Measurements from ENCODE around the gene COL15A1.

COL15A1 gene

DNA sequence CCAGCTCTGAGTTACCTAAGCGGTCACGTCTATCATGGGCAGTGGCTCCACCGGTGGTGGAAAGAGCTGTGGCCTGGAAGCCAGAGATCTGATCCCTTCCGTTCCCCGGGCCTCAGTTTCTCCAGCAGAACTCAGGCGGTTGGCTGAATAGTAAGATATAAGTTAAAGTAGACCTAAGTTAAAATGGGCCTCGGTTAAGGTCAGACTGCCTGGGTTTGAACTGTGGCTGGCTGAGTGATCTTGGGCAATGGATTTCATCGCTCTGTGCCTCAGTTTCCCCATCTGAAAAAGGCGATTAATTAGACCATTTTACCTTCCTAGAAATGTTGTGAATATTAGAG is 997 bp downstream of the COL15A1 start:
- DNase-seq (ENCODE audit: low read depth in 2 of 2), result no peak

DNA sequence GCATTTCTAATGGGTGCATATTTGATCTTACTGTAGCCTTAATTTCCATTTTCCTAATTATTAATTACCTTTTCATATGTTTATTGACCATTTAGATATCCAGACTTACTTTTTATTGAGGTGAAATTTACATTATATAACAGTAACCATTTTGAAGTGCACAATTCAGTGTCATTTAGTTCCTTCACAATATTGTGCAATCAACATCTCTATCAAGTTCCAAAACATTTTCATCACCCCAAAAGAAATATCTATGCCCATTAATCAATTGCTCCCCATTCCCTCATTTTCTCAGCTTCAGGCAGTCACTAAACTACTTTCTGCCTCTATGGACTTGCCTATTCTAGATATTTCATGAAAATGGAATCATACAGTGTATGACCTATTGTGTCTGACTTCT is 5.9 kb downstream of the COL15A1 start:
- DNase-seq (ENCODE audit: low read depth in 2 of 2), result no peak

DNA sequence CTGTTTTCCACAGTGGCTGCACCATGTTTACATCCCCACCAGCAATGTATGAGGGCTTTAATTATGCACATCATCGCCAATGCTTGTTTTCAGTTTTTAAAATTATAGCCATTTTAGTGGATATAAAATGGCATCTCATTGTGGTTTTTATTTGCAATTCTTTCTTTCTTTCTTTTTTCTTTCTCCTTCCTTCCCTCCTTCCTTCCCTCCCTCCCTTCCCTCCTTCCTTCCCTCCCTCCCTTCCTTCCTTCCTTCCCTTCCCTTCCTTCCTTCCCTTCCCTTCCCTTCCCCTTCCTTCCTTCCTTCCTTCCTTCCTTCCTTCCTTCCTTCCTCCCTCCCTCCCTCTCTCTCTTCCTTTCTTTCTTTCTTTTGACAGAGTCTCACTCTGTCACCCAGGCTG is 6.6 kb downstream of the COL15A1 start:
- no peak for DNase-seq (ENCODE audit: low read depth in 2 of 2)

DNA sequence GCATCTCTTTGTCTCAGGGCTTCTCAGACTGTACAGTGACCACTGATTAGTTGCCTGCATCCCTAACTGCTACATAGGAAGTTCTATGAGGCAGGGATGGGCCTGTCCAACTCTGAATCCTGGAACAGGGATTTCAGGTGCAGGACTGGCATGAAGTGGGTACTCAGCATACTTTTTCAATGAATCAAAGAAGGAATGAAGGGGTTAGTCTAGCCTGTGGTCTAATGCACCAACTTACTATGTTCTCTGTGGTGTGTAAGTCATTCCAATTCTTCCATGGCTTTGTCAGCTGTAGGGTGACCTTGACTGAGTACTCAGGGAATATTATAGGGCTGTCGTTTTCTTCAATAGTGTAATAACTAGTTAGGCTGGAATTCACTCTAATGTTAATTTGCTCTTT is 8.3 kb downstream of the COL15A1 start:
- DNase-seq (ENCODE audit: low read depth in 2 of 2), result no peak

DNA sequence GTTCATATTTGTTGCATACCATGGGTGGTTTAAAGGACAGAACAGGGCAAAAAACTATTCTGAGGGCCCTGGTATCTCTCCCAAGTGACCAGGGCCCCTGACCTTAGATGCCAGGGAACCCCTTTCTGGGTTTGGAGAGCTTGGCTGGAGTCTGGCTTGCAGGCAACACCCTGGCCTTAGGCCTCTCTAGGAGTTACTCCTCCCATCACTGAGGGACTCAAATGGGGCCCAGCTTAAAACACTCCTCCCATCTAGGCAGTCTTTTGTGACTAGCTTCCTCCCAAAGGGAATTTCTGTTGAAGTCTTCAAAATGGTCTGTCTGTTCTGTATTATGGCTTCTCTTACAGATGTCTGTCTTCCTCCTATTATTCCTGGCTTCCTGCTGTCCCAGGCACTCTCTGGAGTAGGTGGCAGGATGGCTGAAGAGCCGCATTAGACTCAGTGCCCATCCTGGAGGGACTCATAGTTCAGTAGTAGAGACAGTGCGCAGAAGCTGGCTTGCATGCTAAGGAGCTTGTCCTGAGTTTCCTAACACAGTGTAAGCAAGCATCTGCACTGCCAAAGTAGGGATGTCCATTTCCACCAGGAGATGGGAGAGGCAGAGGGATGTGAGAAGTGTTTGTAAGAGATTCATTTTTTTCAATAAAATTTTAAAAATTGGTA is 10.0 kb downstream of the COL15A1 start:
- no peak for DNase-seq (ENCODE audit: low read depth in 2 of 2)

DNA sequence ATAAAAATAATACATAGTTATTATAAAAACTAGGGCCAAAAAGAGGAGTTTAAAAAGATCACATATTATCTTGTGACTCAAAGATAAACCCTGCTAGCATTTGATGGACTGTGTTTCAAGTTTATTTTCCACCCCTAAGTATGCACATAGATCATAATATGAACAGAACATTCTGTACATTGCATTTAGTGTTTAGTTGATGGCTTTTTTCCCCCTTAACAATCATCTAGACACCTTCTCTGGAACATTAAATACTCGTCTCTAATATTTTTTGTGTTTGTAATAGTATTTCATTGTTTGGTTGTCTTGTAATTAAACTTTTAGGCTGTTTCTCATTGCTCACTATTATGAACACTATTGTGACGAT is 10.5 kb downstream of the COL15A1 start:
- no peak for DNase-seq (ENCODE audit: low read depth in 2 of 2)

DNA sequence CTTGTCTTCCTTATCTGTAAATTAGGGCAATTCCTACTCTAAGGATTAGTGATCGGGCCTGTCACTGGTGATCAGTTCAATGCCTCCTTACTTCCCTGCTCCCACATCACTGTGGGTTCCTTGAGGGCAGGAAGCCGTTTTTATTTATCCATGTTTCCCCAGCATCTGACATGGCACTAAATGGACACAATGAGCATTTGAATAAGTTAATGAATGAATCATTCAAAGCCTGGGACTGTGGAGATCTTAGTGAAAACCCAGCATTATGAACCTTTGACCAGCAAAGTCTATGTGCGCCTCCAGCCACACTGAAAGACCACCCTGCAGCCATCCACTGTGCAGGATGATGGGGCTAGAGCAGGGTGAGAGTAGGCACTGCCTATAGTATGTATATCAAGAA is 11.6 kb downstream of the COL15A1 start:
- no peak for DNase-seq (ENCODE audit: low read depth in 2 of 2)

DNA sequence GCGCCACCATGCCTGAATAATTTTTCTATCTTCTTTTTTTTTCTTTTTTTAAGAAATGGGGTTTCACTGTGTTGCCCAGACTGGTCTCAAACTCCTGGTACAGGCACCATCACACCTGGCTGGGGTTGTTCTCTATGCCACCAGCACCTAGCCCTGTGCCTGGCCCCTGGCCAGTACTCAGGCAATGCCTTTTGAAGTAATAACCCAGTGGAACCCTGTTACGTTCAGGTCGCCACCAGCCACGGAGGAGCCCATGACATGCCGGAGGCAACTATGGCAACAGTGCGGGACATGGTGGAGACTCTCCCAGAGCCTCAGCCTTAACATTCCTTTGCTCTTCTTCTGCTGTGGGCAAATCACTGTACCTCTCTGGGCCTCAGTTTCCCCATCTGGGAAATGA is 14.1 kb downstream of the COL15A1 start:
- DNase-seq (ENCODE audit: low read depth in 2 of 2), result no peak

DNA sequence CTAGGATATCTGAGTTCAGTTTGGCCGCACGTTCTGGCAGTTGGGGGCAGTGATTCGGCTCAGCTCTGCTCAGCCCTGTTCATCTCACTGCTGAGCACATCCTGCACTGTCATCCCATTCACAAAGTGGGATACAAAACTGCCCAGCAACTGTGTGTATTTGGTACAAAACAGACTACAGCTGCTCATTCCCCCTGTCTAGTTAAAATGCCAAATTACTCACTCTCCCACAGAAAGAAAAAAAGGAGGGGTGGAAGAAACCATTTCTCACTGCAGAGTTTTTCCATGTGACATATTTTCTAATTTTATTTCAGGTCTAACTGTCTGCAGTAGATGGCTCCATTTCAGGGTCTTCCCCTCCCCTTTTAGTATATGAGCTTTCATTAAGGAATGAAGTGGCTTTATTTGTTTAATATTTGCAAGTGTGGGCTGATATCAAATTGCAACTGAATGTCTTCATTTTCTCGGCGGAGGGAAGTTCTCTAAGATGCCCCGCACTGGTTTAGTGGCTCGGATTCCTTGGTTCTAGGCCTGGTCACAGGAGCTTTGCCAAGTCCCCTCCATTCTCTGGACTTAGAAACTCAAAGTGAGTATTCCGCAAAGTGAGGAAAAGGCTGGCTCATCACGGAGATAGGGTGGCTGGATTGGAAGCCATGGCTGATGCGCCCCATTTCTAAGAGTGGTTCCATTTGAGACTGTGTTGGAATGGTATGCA is 14.7 kb downstream of the COL15A1 start:
- peak; percentile 89 to 91 for DNase-seq (ENCODE audit: low read depth in 2 of 2)

DNA sequence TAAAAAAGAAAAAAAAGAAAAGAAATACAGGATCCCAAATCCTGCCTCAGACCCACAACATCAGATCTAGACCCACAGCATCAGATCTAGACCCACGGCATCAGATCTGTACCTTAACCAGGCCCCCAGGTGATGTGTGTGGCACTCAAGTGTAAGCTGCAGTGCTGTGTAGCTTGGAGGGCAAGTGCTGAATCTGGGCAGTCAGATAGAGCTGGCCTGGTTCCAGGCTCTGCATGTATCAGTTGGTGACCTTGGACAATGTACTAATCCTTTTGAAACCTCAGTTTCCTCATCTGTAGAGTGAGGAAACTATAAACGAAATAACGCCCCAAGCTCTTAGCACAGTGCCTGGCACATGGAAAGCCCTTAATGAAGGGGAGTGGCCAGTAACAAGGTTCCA is 16.7 kb downstream of the COL15A1 start:
- no peak for DNase-seq (ENCODE audit: low read depth in 2 of 2)

DNA sequence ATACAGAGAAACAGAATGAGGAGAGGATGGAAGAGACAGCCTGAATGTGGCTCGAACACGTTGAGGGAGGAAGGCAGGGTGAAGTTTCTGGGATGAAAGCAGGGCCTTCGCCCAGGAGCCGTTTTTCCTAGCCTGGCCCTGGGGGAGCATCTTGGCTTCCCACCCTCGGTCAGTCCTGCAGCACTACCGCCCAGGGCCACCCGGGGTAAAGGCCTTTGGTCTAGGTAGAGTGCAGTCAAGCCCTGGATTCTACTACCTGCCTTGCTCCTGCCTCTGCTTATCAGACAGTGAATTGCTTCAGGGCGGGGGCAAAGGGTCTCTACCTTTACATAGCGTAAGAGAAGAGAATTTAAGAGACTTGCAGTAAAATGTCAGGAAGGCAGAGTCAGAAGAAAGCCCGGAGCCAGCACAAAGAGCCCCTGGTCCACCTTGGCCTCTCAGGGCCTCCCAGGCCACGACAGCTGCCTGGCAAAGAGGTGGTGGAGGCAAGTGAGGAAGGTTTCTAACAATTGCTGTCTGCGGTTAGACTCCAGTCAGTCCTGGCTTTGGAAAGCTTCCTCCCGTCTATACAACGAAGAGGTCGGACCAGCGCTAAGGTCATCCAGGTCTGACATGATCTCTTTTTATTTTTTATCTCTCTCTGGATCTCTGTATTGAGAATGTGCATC is 17.9 kb downstream of the COL15A1 start:
- DNase-seq (ENCODE audit: low read depth in 2 of 2), result no peak

DNA sequence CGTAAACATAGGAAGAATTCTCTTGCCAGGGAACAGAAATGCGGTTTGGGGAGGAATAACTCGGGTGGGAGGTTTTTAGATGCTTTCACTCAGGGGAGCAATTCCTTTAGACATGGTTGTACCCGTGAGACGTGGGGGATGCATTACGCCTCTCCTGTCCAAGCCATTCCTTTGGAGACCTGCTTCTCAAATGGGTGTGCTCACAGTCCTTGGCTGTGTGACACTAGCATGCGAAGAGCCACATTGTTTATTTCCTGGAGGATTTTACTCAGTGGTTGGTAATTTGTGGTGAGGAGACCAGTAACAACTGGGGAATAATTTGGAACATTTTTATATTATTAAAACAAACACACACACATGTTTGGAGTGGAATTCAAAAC is 18.5 kb downstream of the COL15A1 start:
- peak; percentile 53 to 55 for DNase-seq (ENCODE audit: low read depth in 2 of 2)

DNA sequence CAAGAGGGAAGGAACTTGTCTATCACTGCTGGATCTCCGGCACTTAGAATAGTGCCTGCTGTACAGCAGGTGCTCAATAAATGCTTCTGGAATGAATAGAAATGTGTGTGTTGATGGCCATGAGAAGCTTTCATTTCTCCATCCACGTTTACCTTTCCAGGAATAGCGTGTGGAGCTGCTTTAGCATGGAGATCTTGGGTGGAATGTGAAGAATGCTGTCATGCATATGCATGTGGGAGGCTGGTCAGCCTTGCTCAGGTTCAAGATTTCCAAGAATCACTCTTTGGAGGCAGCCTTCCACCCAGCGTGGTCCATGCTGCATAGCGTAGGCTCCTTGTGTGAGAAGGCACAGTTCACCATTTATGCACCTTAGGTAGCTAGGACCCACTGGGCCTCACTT is 19.2 kb downstream of the COL15A1 start:
- DNase-seq (ENCODE audit: low read depth in 2 of 2), result peak in 1 of 2 experiments; percentile 20

DNA sequence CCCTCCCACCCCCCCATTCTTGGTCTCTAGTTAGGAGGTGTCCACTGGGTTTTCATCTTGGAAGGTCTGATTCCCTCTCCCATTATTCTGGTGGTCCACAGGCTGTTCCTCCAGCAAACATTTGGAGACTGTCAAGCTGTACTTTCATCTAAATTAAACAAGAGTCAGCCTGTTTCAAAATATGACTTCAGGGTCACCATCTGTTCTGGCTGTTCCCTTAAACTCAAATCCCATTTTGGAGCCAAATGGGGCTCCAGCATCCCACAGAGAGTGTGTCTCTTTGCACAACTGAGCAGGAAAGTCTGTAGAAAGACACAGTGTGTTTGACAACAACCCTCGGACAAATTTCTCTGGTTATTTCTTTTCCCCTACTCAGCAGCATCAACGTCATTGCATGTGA is 20.5 kb downstream of the COL15A1 start:
- no peak for DNase-seq (ENCODE audit: low read depth in 2 of 2)

DNA sequence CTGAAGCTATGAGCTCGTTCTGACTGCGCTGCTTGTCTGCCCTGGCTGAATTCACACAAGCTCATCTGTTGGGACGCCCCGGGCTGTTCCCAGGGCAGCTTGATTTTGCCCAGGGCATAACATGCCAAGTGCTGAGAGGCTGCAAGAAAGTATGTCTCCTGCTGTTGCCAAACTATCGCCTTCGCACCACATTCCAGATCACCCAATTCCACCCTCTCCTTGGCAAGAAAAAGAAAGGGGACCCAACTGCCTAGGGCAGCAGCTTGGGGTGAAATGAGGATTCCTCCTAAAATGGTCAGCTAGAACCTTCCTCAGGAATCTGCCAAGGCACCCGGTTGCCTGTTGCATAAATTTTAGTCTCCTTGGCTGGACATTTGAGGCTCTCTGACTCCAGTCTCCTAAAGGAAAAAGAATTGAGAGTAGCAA is 21.2 kb downstream of the COL15A1 start:
- no peak for DNase-seq (ENCODE audit: low read depth in 2 of 2)

DNA sequence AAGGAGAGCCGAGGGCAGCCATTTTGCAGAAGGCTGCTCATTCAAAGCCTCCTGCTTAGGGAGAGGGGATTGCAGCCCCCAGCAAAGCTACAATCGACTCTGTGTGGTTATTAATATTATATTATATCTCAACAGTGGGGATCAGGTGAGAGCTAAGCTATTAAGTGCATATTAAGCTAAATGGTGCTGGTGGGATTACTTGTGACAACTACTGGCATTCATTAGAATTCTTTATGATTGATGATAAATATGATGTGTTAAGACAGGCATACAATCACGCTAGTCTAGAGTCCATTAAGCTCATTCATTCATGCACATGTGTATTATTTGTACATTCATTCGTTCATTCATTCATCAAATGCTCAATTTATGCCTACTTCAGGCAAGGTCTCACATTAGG is 23.0 kb downstream of the COL15A1 start:
- no peak for DNase-seq (ENCODE audit: low read depth in 2 of 2)

DNA sequence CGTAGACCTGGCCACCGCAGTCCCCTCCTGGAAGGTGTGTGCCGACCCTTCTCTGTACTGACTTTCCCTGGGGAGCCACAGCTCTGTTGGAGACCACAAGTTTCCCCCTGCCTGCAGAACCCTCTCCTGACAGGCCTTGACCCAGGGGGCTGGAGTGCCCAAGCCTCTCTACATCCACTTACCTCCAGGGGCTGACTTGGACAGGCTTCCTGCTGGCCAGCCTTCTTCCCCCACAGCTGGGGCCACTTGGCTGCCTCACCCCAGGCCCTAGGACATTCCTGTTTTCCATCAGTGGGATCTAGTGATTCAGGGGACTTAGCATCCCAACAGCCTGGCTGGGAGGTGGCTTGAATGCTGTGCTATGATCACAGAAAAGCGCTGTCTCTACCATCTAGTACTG is 23.6 kb downstream of the COL15A1 start:
- DNase-seq (ENCODE audit: low read depth in 2 of 2), result no peak

DNA sequence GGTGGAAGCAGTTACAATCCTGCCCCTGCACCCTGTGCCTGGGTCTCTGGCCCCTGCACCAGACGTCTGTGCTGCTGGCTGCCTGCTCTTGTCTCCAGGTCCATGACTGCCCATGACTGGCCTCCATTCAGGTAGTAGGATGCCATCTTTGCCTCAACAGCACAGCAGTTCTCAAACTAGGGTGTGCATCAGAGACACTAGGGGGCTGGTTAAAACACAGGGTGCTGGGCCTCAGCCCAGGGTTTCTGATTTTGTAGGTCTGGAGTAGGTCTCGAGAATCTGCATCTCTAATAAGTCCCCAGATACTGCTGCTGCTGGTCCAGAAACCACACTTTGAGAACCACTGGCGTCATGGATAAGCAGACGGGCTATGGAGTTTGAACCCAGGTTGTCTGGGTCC is 24.0 kb downstream of the COL15A1 start:
- no peak for DNase-seq (ENCODE audit: low read depth in 2 of 2)

DNA sequence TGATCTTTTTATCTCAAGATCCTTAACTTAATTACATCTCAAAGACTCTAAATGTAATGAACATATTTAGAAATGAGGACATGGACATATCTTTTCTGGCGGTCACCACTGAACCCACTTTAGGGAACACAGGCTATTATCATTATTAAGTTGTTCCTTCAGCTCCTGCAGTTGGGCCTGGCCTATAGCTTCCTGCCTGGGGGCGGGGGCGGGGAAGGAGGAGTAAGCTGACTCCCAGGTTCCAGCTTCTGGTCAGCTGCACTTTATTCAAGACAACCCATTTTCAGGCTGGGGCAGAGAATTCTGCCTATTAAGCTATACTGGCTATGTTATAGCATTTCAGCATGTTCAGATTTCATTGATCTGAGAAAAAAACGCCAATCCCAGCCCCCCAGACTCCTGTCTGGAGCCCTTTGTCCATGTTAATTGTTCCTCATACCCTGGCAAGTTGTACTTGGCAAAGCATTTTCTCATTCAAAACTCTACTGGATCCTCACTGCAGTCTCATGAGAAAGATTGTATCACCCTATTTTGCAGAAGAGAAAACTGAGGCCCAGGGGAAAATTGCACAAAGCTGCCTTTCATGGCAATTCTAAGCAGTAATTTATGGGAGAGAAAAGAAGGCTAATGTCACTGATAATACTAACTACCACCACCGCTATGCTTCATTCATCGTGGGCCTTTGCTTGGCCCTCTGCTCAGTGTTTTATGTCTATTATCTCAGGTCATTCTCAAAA is 25.1 kb downstream of the COL15A1 start:
- DNase-seq (ENCODE audit: low read depth in 2 of 2), result no peak

DNA sequence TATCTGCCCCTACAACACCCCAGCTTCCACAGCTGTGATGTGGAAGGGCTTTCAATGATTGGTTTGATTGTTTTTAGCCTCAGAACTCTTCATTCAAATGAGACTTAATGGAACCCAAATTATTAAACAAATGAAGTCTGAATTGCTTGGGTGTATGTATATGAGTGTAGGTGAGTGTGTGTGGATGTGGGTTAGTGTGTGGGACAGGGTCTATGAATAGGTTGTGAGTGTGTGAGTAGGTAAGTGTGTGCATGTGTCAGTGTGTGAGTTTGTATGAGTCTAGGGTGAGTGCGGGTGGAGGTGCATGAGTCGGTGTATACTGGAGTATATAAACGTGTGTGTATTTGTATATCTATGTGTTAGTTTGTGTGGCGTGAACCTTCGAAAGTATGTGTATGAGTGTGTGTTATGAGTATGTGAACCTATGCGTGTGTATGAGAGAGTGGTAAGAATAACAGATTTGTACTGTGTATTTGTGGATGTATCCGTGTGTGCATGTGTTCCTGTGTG is 26.9 kb downstream of the COL15A1 start:
- no peak for DNase-seq (ENCODE audit: low read depth in 2 of 2)

DNA sequence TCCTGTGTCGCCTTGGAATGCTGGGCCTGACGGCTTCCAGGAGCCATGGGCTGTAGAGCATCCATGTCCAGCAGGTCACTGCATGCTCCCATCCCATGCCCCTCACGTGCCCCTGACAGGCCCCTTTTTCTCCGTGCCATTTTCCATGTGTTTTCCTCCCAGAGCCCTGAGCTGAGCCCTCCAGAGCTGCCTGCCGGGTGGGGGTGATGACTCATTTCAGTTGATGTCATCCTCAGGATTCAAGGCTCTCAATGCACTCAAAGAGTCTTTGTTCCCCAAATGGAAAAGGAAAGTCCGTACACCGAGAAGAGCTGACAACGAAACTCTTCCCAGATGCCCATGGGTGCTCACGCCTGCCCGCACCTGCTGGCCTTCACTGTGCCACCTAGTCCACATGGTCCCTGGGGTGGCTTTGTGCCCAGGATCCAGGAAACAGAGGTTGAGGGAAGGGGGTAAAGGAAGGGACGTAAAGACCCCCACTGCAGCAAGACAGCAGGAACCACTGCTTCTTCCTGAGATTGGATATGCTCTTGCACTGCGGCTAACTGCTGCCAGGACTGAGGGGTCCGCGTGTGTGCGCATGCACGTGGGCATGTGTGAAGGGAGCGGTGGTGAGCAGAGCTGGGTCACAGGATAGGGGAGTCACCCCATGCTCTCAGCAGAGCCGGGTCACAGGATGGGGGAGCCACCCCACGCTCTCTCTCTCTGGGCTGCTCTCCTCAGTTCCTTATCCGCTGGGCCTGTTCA is 27.6 kb downstream of the COL15A1 start:
- peak; percentile 35 to 45 for DNase-seq (ENCODE audit: low read depth in 2 of 2)

DNA sequence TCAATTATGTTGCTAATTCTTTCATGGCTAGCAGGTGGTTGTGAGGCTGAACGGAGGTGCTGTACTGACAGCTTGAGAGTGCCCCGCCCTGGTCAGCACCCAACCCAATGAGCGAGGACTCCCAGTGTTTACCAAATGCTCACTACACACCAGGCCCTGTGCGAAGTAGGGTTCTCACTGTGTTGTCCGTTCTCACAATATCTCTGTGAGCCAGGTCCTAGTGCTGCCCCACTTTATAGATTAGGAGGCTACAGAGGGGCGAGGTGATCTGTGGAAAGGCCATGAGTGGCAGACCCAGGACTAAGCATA is 28.2 kb downstream of the COL15A1 start:
- DNase-seq (ENCODE audit: low read depth in 2 of 2), result no peak

Measured in fibroblast of skin of left biceps (primary cell).